OCI-LY1 (cell line): Measurements from ENCODE around the gene FOXJ1.
A peak's percentile ranks its signal among the peaks of the same experiment; 100 is the strongest.

Experiments used
- H2AFZ ChIP-seq: fragments of 200-600 bp; sonication (generic), shearing (Covaris generic); 2 replicates; pipeline ENCODE4 v1.6.0; 2014; ENCODE audit warnings: antibody characterized with exemption, mild to moderate bottlenecking, low read length
- H3F3A ChIP-seq: fragments of 200-600 bp; sonication (generic), shearing (Covaris generic); 2 replicates; pipeline ENCODE4 v1.6.0; 2014; ENCODE audit warnings: mild to moderate bottlenecking, antibody characterized with exemption, low read length, moderate library complexity; ENCODE audit not compliant: insufficient read depth
- H3K27ac ChIP-seq: fragments of 200-600 bp; sonication (generic); 2 replicates; pipeline ENCODE4 v1.5.1; 2014; ENCODE audit warnings: low read length, mixed run types, mild to moderate bottlenecking, low read depth; ENCODE audit not compliant: poor library complexity, severe bottlenecking
- H3K27me3 ChIP-seq: fragments of 200-600 bp; sonication (generic); 2 replicates; pipeline ENCODE4 v1.6.0; 2014; ENCODE audit warnings: antibody characterized with exemption, mild to moderate bottlenecking, low read length, moderate library complexity; ENCODE audit not compliant: insufficient read depth
- H3K36me3 ChIP-seq: fragments of 200-600 bp; sonication (generic); 2 replicates; pipeline ENCODE4 v1.6.1; 2014; ENCODE audit warnings: mild to moderate bottlenecking, antibody characterized with exemption, low read length, moderate library complexity, mixed read lengths; ENCODE audit not compliant: insufficient read depth
- H3K4me1 ChIP-seq: fragments of 200-600 bp; sonication (generic); 2 replicates; pipeline ENCODE4 v1.5.1; 2014; ENCODE audit warnings: mild to moderate bottlenecking, low read length, moderate library complexity; ENCODE audit not compliant: insufficient read depth, severe bottlenecking
- H3K4me2 ChIP-seq: fragments of 200-600 bp; sonication (generic), shearing (Covaris generic); 2 replicates; pipeline ENCODE4 v1.6.1; 2014; ENCODE audit warnings: low read length
- H3K4me3 ChIP-seq: fragments of 200-600 bp; sonication (generic); 2 replicates; pipeline ENCODE4 v1.5.1; 2014; ENCODE audit warnings: low read length, low read depth, mild to moderate bottlenecking, mixed read lengths; ENCODE audit not compliant: poor library complexity, severe bottlenecking
- H3K79me2 ChIP-seq: fragments of 200-600 bp; shearing (Covaris generic); 2 replicates; pipeline ENCODE4 v1.6.1; 2016; ENCODE audit warnings: mixed run types, low read length, mixed read lengths; ENCODE audit not compliant: insufficient read depth
- H3K9ac ChIP-seq: fragments of 200-600 bp; sonication (generic), shearing (Covaris generic); 2 replicates; pipeline ENCODE4 v1.6.1; 2014; ENCODE audit warnings: mild to moderate bottlenecking, low read length, mixed read lengths
- H3K9me2 ChIP-seq: fragments of 200-600 bp; sonication (generic), shearing (Covaris generic); 2 replicates; pipeline ENCODE4 v1.6.1; 2014; ENCODE audit warnings: low read depth, mild to moderate bottlenecking, low read length, mixed read lengths
- H3K9me3 ChIP-seq: fragments of 200-600 bp; shearing (Covaris generic); 2 replicates; pipeline ENCODE4 v1.6.1; 2014; ENCODE audit warnings: low read length, mixed read lengths
- H4K20me1 ChIP-seq: fragments of 200-600 bp; sonication (generic), shearing (Covaris generic); 2 replicates; pipeline ENCODE4 v1.6.0; 2016; ENCODE audit warnings: mild to moderate bottlenecking, low read length; ENCODE audit not compliant: insufficient read depth
- EZH2 ChIP-seq: fragments of 200-600 bp; sonication (generic), shearing (Covaris generic); IDR thresholded peaks from 2 replicates; pipeline ENCODE4 v1.8.0; 2017; ENCODE audit warnings: borderline replicate concordance, mixed run types, mild to moderate bottlenecking, antibody characterized with exemption, low read length, moderate library complexity, mixed read lengths
- TF ChIP-seq, protein P1 (sequence below): fragments of 200-600 bp; sonication (generic), shearing (Covaris generic); IDR thresholded peaks from 2 replicates; pipeline ENCODE4 v1.5.1; 2017; ENCODE audit warnings: mild to moderate bottlenecking, antibody characterized with exemption, low read length, moderate library complexity, mixed read lengths

The FOXJ1 gene

DNA sequence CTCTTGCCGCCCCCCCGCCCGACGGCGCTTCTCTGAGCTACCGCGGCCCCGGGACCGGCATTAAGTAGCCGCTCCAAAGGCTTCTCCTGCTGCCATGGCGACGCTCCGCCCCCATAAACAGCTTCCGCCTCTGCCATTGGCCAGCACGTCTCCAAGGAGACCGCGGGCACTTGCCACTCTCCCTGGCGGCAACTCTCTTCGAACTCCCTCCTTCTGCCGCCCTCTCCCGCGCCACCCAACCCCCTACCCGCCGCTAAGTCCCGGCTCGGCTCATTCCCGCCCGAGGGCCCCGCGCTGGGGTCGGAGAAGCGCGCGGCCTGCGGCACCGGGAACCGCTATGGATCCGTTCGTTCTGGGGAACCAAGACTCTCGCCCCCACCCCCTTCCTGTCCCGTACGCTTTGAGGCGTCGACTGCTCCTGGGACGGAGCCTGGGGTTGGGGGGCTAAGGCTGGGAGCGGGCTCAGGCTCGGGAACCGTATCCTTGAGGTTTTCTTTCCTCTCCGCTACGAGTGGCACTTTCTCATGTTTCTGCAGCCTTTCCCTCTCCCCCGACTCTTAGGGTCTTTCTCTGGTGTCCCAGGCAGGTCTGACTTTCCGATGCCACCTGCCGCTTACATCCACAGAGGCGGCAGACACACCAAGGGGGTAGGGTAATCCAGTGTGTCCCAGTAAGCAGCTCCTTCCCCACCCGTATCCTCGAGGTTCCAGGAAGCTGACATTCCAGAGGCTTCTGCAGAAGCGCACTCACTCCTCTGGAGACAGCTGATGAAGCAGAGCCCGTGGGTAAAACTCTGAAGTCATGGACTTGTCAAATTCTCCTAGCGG, at the start of gene FOXJ1:
FOXJ1 (minus strand) TSS at position 34 of the 827 bp plus-strand sequence. CDS start 850 bp downstream, outside the sequence.
- H4K20me1 ChIP-seq: no peaks in the 10 kb centered on the region

GRCh38 chr17:76189741-76190140, 48.7 kb upstream of the FOXJ1 start:
- TF ChIP-seq, protein P1, sequence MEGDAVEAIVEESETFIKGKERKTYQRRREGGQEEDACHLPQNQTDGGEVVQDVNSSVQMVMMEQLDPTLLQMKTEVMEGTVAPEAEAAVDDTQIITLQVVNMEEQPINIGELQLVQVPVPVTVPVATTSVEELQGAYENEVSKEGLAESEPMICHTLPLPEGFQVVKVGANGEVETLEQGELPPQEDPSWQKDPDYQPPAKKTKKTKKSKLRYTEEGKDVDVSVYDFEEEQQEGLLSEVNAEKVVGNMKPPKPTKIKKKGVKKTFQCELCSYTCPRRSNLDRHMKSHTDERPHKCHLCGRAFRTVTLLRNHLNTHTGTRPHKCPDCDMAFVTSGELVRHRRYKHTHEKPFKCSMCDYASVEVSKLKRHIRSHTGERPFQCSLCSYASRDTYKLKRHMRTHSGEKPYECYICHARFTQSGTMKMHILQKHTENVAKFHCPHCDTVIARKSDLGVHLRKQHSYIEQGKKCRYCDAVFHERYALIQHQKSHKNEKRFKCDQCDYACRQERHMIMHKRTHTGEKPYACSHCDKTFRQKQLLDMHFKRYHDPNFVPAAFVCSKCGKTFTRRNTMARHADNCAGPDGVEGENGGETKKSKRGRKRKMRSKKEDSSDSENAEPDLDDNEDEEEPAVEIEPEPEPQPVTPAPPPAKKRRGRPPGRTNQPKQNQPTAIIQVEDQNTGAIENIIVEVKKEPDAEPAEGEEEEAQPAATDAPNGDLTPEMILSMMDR: no peak
- TF ChIP-seq EZH2: no peak
- Histone ChIP-seq H3K36me3 (no peaks in the 10 kb centered on the region), H3K9me3 (no peaks in the 10 kb centered on the region), H3F3A (no peaks in the 10 kb centered on the region), H3K27me3 (no peaks in the 10 kb centered on the region), H4K20me1 (no peaks in the 10 kb centered on the region), H2AFZ (no peak overlapping the region), H3K4me1 (peaks cover 6% of the 10 kb centered on the region), H3K4me2 (no peak overlapping the region), H3K79me2 (no peaks in the 10 kb centered on the region), H3K4me3 (no peak overlapping the region), H3K27ac (no peak overlapping the region), H3K9ac (no peak overlapping the region), H3K9me2 (no peaks in the 10 kb centered on the region)

More for the DNA sequence above, at the start of gene FOXJ1:
- Histone ChIP-seq H3K4me1 (peaks cover 18% of the 10 kb centered on the region), H3K9me2 (no peaks in the 10 kb centered on the region), H3K9me3 (no peaks in the 10 kb centered on the region), H3K36me3 (no peaks in the 10 kb centered on the region), H3K27ac (no peak within 1 kb of the TSS), H3F3A (no peaks in the 10 kb centered on the region), H3K27me3 (peaks cover 6% of the 10 kb centered on the region; the same call in 1 of the 2 replicates), H3K9ac (no peak within 1 kb of the TSS), H2AFZ (no peak within 1 kb of the TSS), H3K4me3 (peak within 1 kb of the TSS; percentile 43), H3K4me2 (peak within 1 kb of the TSS; percentile 48), H3K79me2 (no peaks in the 10 kb centered on the region)
- TF ChIP-seq, protein P1: no peak
- TF ChIP-seq EZH2: no peak

DNA sequence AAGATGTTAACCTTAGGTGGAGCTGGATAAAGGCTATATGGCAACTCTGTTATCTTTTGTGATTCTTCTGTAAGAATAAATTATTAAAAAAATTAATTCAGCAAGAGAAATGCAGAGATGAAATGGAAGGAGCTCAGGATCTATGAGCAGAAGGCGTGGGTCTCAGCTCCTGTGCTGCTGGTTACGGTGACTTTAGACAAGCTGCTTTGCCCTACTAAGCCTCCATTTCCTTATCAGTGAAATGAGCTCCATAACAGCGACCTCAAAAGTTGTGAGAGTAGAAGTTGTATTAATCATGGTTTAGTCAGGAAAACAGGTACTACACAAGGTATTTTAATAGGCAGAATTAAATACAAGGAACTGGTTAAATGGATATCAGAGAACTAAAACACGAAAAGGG, 48.2 kb upstream of the FOXJ1 start:
- Histone ChIP-seq H3F3A (no peaks in the 10 kb centered on the region), H3K9ac (no peak overlapping the region), H3K79me2 (no peaks in the 10 kb centered on the region), H3K4me1 (peaks cover 10% of the 10 kb centered on the region), H3K9me3 (no peaks in the 10 kb centered on the region), H4K20me1 (no peaks in the 10 kb centered on the region), H3K4me3 (no peak overlapping the region), H3K27me3 (no peaks in the 10 kb centered on the region), H3K4me2 (no peak overlapping the region), H3K27ac (no peak overlapping the region), H3K9me2 (no peaks in the 10 kb centered on the region), H2AFZ (no peak overlapping the region), H3K36me3 (no peaks in the 10 kb centered on the region)
- TF ChIP-seq, protein P1: no peak
- TF ChIP-seq EZH2: no peak
